GM23338 (cell line): ENCODE measurements around the gene NUFIP2. TPM values are rescaled to one million over a fixed set of nuclear protein-coding genes. Genes with fewer than 3 reads are reported as not detected.

Experiments used
- EZH2 ChIP-seq: fragments of 200-600 bp; sonication (generic); IDR thresholded peaks from one replicate; pipeline ENCODE4 v1.8.0; 2017; ENCODE audit warnings: antibody characterized with exemption, mild to moderate bottlenecking, low read depth; ENCODE audit not compliant: unreplicated experiment
- EZH2phosphoT487 ChIP-seq: fragments of 200-600 bp; sonication (generic); IDR thresholded peaks from one replicate; pipeline ENCODE4 v1.8.1; 2018; ENCODE audit warnings: antibody characterized with exemption; ENCODE audit not compliant: unreplicated experiment
- JUNB ChIP-seq: IDR thresholded peaks from one replicate; pipeline ENCODE4 v1.6.1; 2016; ENCODE audit warnings: antibody characterized with exemption; ENCODE audit not compliant: unreplicated experiment
- POLR2AphosphoS5 ChIP-seq: IDR thresholded peaks from 2 replicates; pipeline ENCODE4 v1.6.1; 2016; ENCODE audit warnings: antibody characterized with exemption, low read depth
- REST ChIP-seq: IDR thresholded peaks from one replicate; pipeline ENCODE4 v1.6.1; 2018; ENCODE audit warnings: antibody characterized with exemption; ENCODE audit not compliant: unreplicated experiment
- STAT1 ChIP-seq: IDR thresholded peaks from one replicate; pipeline ENCODE4 v1.6.1; 2016; ENCODE audit warnings: antibody characterized with exemption; ENCODE audit not compliant: unreplicated experiment
- ZNF462 ChIP-seq: fragments of 250-450 bp; sonication (Bioruptor Pico); IDR thresholded peaks from 2 replicates; pipeline ENCODE4 v1.5.0; 2020; ENCODE audit warnings: mild to moderate bottlenecking, moderate library complexity
- polyA plus RNA-seq: library from polyadenylated mRNA; unstranded; fragments of >200 nt; fragmentation: Nextera tagmentation; extraction: Ambion mirVana; gene quantifications from 2 replicates; pipeline ENCODE4 v1.2.1, GENCODE V29; 2016
- total RNA-seq: library from RNA; depleted of rRNA; stranded (reverse); fragments of >200 nt; shearing (Covaris generic); gene quantifications from 2 replicates; pipeline ENCODE4 v1.2.3, GENCODE V29; 2014

Gene NUFIP2
- total and polyA plus RNA-seq, 2 experiments from 2014 or later: 22.2 to 88.5 TPM

- TF ChIP-seq ZNF462 (CRISPR knock-in tag): no peak
- TF ChIP-seq STAT1: no peak
- TF ChIP-seq EZH2phosphoT487: no peak
- no peak for TF ChIP-seq POLR2AphosphoS5
- no peak for TF ChIP-seq REST
- no peak for TF ChIP-seq JUNB
- no peak for TF ChIP-seq EZH2
Observed at GRCh38 chr17:29256735-29257466, 37.0 kb downstream of the NUFIP2 start (continued).
